ENCODE results near the gene EXOC6B.

Gene EXOC6B

GRCh38 chr2:72828840-72829507 lies 3.1 kb upstream of the EXOC6B start:
- DNase-seq (ENCODE audit: low read depth) = no peak

GRCh38 chr2:72827966-72828646 lies 2.3 kb upstream of the EXOC6B start:
- no peak for DNase-seq (ENCODE audit: low read depth)

- DNase-seq (ENCODE audit: low read depth) = no peak
Observed at GRCh38 chr2:72827487-72827886, 1.7 kb upstream of the EXOC6B start.

GRCh38 chr2:72826156-72826477 lies 284 bp upstream of the EXOC6B start:
- DNase-seq (ENCODE audit: low read depth) = no peak

GRCh38 chr2:72824224-72824842 lies 1.5 kb downstream of the EXOC6B start:
- no peak for DNase-seq (ENCODE audit: low read depth)

GRCh38 chr2:72822794-72823193 lies 3.0 kb downstream of the EXOC6B start:
- no peak for DNase-seq (ENCODE audit: low read depth)

- no peak for DNase-seq (ENCODE audit: low read depth)
Observed at GRCh38 chr2:72821983-72822382, 3.9 kb downstream of the EXOC6B start.

GRCh38 chr2:72821118-72821517 lies 4.7 kb downstream of the EXOC6B start:
- no peak for DNase-seq (ENCODE audit: low read depth)

GRCh38 chr2:72819501-72819900 lies 6.3 kb downstream of the EXOC6B start:
- no peak for DNase-seq (ENCODE audit: low read depth)

- no peak for DNase-seq (ENCODE audit: low read depth)
Observed at GRCh38 chr2:72815655-72816278, 10.1 kb downstream of the EXOC6B start.

GRCh38 chr2:72813841-72814240 lies 12.0 kb downstream of the EXOC6B start:
- no peak for DNase-seq (ENCODE audit: low read depth)

GRCh38 chr2:72810165-72810564 lies 15.7 kb downstream of the EXOC6B start:
- no peak for DNase-seq (ENCODE audit: low read depth)

GRCh38 chr2:72809095-72809494 lies 16.7 kb downstream of the EXOC6B start:
- no peak for DNase-seq (ENCODE audit: low read depth)

GRCh38 chr2:72806280-72806945 lies 19.4 kb downstream of the EXOC6B start:
- DNase-seq (ENCODE audit: low read depth) = no peak

- no peak for DNase-seq (ENCODE audit: low read depth)
Observed at GRCh38 chr2:72803626-72804320, 22.1 kb downstream of the EXOC6B start.

- no peak for DNase-seq (ENCODE audit: low read depth)
Observed at GRCh38 chr2:72803151-72803550, 22.7 kb downstream of the EXOC6B start.

GRCh38 chr2:72800492-72800891 lies 25.3 kb downstream of the EXOC6B start:
- DNase-seq (ENCODE audit: low read depth) = no peak

GRCh38 chr2:72797740-72798139 lies 28.1 kb downstream of the EXOC6B start:
- no peak for DNase-seq (ENCODE audit: low read depth)

GRCh38 chr2:72796766-72797165 lies 29.1 kb downstream of the EXOC6B start:
- DNase-seq (ENCODE audit: low read depth) = no peak

GRCh38 chr2:72794572-72794971 lies 31.3 kb downstream of the EXOC6B start:
- no peak for DNase-seq (ENCODE audit: low read depth)

GRCh38 chr2:72793798-72794440 lies 31.9 kb downstream of the EXOC6B start:
- DNase-seq (ENCODE audit: low read depth) = no peak

Data from activated T-cell treated with anti-CD3 and anti-CD28 coated beads for 1 hour (primary cell).